Activated CD4-positive, alpha-beta T cell treated with anti-CD3 and anti-CD28 coated beads for 4 hours (primary cell): Measurements from ENCODE around the gene VASH1.
A peak's percentile ranks its signal among the peaks of the same experiment; 100 is the strongest.

Experiments
- DNase-seq, 2 donors: peaks; one replicate each; pipeline ENCODE4 v3.0.0-alpha.2; 2020

The VASH1 gene

GRCh38 chr14:76742966-76743365 is 18.3 kb upstream of the VASH1 start:
- DNase-seq: no peak

- DNase-seq: no peak
Measured at GRCh38 chr14:76752744-76753143, 8.5 kb upstream of the VASH1 start.

- DNase-seq: no peak
Measured at GRCh38 chr14:76753541-76754198, 7.6 kb upstream of the VASH1 start.

- no peak for DNase-seq
Measured at GRCh38 chr14:76754586-76754985, 6.7 kb upstream of the VASH1 start.

GRCh38 chr14:76755610-76756370 is 5.5 kb upstream of the VASH1 start:
- no peak for DNase-seq

GRCh38 chr14:76756371-76756750 is 4.9 kb upstream of the VASH1 start:
- DNase-seq: no peak

GRCh38 chr14:76759589-76759988 is 1.7 kb upstream of the VASH1 start:
- no peak for DNase-seq

- DNase-seq: no peak
Measured at GRCh38 chr14:76760331-76761135, 735 bp upstream of the VASH1 start.

GRCh38 chr14:76761960-76762410 is 717 bp downstream of the VASH1 start:
- no peak for DNase-seq

GRCh38 chr14:76762411-76763095 is 1.3 kb downstream of the VASH1 start:
- no peak for DNase-seq

GRCh38 chr14:76763096-76764041 is 2.1 kb downstream of the VASH1 start:
- no peak for DNase-seq

GRCh38 chr14:76765461-76765931 is 4.2 kb downstream of the VASH1 start:
- DNase-seq: no peak

- peak; percentile 67 for DNase-seq
Measured at GRCh38 chr14:76767681-76768656, 6.7 kb downstream of the VASH1 start.

GRCh38 chr14:76768671-76769500 is 7.6 kb downstream of the VASH1 start:
- DNase-seq: no peak

- no peak for DNase-seq
Measured at GRCh38 chr14:76769636-76770292, 8.5 kb downstream of the VASH1 start.

GRCh38 chr14:76770521-76771436 is 9.5 kb downstream of the VASH1 start:
- DNase-seq: no peak

- no peak for DNase-seq
Measured at GRCh38 chr14:76771437-76771980, 10.2 kb downstream of the VASH1 start.
